GM19238 (cell line): ENCODE results near the gene ZBTB6.
"Not testable (repeated sequence)": the region's sequence is repeated elsewhere in the genome, so short reads cannot be mapped to it uniquely, and the experiment has no call there.

Source experiments
- DNase-seq: peaks from one replicate; pipeline ENCODE4 v3.0.0; 2011; ENCODE audit warnings: low spot score; ENCODE audit not compliant: insufficient read length

The ZBTB6 gene

DNA sequence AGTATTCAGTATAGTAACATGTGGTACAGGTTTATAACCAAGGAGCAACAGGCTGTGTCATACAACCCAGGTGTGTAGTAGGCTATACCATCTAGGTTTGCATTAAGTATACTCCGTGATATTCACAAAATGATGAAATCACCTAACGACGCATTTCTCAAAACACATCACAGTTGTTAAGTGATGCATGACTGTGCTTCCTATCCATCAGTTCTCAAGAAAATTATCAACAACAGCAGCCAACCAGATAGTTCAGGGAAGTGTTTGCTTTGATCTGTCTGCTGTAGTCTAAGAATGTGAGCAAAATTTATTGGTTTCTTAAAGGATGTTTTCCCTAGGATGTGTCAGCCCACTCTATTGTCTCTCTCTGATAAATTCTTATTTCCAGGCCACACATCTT lies 10.8 kb upstream of the ZBTB6 start:
- DNase-seq = no peak

- DNase-seq = no peak
Observed at GRCh38 chr9:122922713-122923112, 9.6 kb upstream of the ZBTB6 start.

DNA sequence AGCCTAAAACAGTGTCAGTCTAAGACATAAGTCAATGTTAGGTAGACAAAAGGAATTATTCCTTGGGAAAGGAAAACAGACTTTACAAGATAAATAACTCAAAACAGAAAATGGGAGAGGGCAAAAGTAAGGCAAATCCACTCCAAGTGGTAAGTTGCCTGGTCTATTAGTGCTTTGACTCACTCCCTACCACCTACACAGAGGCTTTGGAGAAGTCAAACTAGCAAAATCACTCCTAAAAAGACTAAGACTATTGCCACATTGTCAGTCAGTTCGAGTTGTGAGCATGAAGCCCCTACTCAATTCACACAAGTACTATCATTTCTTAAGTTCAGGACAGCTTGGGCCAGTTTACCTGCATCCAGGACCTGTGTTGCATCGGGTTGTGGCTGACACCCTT lies 5.2 kb upstream of the ZBTB6 start:
- no peak for DNase-seq

DNA sequence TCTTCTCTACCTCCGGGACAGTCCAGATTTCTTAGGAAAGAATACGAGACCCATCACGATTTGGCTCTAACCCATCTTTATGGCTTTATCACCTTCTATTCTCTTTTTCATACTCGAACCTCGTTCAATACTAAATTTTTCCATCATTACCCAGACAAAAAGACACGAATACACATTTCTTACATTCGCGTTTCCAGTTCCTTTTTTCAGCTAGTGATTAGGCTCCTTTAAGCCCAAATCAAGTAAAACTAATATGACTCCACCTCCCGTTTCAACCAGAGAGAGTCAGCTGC lies 506 bp downstream of the ZBTB6 start:
- DNase-seq = no peak

GRCh38 chr9:122906122-122906521 lies 7.0 kb downstream of the ZBTB6 start:
- not testable (repeated sequence) for DNase-seq

DNA sequence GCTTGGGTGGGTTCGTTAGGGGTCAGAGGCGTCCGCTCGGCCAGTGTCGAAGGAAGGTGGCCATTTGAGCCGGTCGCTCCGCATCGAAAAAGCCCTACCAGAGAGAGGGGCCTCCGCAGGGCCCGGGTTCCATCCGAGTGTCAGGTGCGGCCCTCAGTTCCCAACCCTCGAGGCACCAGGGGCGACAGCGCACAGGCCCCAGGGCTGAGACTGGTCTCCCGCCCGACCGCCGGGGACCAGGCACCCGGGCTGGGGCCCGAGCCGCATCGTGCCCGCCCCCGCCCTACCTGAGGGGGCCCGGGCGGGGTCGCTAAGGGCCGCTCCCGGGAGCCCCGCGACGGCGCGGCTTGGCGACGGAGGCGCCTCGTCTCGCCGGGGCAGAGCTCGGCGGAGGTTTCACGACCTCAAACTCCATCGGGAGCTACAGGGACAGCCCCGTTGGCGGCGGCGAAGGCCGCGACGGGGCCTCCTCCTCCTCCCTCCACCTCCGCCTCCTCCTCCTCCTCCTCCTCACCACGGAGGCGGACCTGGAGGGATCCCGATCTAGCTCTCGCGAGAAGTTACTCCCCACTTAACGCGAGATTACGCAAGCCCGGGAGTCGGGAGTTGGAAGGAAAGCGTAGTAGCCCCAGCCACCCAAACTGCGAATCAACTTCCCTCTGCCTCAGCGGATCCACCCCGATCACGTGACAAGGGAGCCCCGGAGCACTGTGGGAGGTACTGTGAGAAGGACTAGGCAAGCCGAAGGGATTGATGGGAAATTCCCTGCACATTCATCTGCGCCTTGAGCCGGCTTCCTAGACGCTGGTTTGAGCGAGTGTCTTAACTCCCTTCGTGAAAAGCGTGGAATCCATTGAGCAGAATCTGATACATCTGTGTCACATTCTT lies 8.1 kb downstream of the ZBTB6 start, which contains the start of gene RC3H2:
Gene RC3H2 (minus strand): TSS at position 537 of the 888 bp plus-strand sequence. CDS start 7,850 bp downstream, outside the sequence.
- peak; percentile 77 for DNase-seq

DNA sequence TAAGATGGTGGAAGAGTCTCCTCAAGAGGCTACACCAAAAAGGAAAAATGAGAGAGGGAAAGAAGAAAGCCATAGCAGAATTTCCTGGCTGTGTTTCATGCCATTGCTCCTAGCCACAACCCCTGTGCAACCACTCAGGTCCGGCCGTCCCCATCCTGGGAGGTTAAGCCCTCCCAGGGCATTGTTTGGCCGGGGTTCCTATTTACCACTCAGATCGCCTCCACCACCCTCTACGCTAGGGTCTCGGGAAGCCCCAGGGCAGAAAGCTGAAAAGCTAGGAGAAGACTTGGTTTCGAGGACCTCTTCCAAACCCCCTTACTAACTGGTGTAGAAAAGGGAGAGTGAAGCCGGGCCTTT lies 8.7 kb downstream of the ZBTB6 start:
- DNase-seq = no peak

- DNase-seq = no peak
Observed at GRCh38 chr9:122900791-122901190, 12.3 kb downstream of the ZBTB6 start.

- no peak for DNase-seq
Observed at GRCh38 chr9:122897969-122898368, 15.2 kb downstream of the ZBTB6 start.

GRCh38 chr9:122888480-122888879 lies 24.6 kb downstream of the ZBTB6 start:
- no peak for DNase-seq

DNA sequence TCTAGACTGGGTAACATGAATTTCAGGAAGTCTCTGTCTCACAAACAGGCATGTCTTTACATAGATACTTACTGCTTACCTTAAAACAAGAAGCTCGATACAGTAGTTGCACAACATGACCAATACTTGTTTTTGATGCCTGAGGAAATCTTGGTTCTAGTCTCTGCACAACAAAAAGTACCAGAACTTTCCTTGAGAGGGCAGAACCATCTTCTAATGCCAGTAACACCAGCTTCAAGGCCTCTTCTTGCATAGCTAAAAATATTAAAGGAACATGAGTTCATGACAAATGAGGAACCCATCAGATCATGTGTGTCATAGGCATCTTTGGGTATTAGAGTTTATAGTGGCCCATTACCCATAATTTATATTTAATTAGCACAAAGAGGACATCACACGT lies 30.0 kb downstream of the ZBTB6 start:
- DNase-seq = no peak

GRCh38 chr9:122879443-122879842 lies 33.7 kb downstream of the ZBTB6 start:
- no peak for DNase-seq

- DNase-seq = no peak
Observed at GRCh38 chr9:122875523-122875922, 37.6 kb downstream of the ZBTB6 start.

DNA sequence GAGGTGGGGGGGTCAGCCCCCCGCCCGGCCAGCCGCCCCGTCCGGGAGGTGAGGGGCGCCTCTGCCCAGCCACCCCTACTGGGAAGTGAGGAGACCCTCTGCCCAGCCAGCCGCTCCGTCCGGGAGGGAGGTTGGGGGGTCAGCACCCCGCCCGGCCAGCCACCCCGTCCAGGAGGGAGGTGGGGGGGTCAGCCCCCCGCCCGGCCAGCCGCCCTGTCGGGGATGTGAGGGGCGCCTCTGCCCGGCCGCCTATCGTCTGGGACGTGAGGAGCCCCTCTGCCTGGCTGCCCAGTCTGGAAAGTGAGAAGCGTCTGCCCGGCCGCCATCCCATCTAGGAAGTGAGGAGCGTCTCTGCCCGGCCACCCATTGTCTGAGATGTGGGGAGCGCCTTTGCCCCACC lies 45.8 kb downstream of the ZBTB6 start:
- DNase-seq = not testable (repeated sequence)

DNA sequence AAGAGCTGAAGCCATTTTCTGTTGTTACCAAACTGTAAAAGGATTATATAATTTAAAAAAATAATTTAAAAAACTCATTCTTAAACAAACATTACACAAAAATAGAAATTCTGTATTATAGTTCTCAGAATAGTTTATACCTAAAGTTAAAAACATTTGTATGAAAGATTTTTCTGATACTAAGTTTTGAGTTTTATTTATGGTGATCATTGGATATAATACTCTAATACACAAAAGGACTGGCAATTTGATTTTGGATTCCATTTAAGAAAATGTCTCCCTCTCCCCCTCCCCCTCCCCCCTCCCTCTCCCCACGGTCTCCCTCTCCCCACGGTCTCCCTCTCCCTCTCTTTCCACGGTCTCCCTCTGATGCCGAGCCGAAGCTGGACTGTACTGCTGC lies 47.0 kb downstream of the ZBTB6 start:
- DNase-seq = no peak

DNA sequence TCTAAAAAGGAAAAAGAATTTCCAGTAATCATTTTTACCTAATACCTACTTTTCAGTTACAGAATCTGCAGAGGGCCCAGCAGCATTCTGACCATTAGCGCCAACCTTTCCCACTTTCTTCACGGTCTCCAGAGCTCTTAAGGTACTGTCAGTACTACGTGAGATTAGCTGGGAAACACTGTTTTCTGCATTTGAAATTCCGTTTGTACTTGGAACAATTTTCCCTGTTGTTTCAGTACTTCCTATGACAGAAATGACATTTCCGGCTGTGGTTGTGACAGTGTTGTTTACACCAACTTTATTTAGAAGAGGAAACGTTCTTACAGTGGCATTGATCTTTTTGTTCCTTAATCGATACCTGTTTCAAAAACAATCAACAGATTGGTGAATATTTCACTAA lies 47.8 kb downstream of the ZBTB6 start:
- no peak for DNase-seq

DNA sequence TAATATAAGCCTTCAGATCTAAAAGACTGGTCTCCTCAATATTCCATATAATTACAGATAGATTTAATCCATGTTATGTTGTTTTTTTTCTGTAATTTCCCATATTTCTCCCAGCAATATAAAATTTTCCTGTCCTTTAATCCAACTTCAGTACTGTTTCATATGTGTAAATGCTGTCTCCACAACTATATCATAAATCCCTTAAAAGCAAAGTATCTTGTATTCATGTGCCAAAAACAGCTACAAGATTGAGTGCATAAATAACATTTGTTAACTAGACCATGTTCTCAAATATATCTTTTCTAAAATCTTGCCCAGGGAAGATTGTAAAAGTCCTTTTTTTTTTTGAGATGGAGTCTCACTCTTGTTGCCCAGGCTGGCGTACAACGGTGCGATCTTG lies 49.7 kb downstream of the ZBTB6 start:
- DNase-seq = no peak

GRCh38 chr9:122860319-122861142 lies 52.6 kb downstream of the ZBTB6 start:
- no peak for DNase-seq
